ENCODE results near the gene EIF1AY. TPM values are rescaled to one million over a fixed set of nuclear protein-coding genes. Genes with fewer than 3 reads are reported as not detected.

Gene EIF1AY
- total and polyA plus RNA-seq, 10 of the 15 experiments (the other 5 are each of a cell fraction or from before 2014, with no cell fraction given) = 0.21 TPM; not detected in 9

DNA sequence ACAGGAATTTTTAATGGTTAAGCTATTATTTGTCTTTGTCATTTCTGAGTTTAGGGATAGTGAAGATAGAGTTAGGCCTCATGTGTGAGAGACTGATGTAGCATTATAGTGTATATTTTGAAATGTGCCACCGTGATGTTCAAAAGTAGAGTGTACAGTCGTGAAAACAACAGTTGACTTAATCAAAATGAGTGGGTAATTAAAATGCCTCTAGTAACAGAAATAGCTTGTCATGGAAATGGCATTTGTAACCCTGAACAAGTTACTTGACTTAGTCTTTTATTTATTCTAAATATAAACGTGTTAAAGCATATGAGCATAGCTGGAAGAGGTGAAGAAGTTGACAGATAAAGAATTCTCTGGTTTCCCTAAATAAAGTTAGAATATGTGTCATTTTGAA is 6.1 kb downstream of the EIF1AY start:
- TF ChIP-seq BCL11A (IDR thresholded peaks at IDR 0.05; ENCODE audit: low read depth, low read length) = no peak
- TF ChIP-seq NFYA (IDR thresholded peaks at IDR 0.05; ENCODE audit: borderline replicate concordance, low read depth, low read length) = no peak
- TF ChIP-seq LARP7 (IDR thresholded peaks at IDR 0.05) = no peak
- TF ChIP-seq RCOR1 (conservative IDR thresholded peaks at IDR 0.05; ENCODE audit: low read depth, low read length) = no peak
- TF ChIP-seq, protein P1, sequence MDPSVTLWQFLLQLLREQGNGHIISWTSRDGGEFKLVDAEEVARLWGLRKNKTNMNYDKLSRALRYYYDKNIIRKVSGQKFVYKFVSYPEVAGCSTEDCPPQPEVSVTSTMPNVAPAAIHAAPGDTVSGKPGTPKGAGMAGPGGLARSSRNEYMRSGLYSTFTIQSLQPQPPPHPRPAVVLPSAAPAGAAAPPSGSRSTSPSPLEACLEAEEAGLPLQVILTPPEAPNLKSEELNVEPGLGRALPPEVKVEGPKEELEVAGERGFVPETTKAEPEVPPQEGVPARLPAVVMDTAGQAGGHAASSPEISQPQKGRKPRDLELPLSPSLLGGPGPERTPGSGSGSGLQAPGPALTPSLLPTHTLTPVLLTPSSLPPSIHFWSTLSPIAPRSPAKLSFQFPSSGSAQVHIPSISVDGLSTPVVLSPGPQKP (IDR thresholded peaks at IDR 0.05; ENCODE audit: low read depth, low read length) = no peak
- TF ChIP-seq BMI1 (IDR thresholded peaks at IDR 0.05; ENCODE audit: borderline replicate concordance) = no peak
- no peak for TF ChIP-seq HDAC2 (IDR thresholded peaks at IDR 0.05)
- no peak for TF ChIP-seq NFYB (IDR thresholded peaks at IDR 0.05; ENCODE audit: insufficient read depth, low read depth, low read length)
- no peak for TF ChIP-seq RFX5 (IDR thresholded peaks at IDR 0.05; ENCODE audit: low read depth, low read length)
- no peak for TF ChIP-seq SIN3A (IDR thresholded peaks at IDR 0.05; ENCODE audit: low read depth, low read length)
- no peak for TF ChIP-seq CHD1 (IDR thresholded peaks at IDR 0.05; ENCODE audit: low read depth, low read length)
- TF ChIP-seq POU2F2 (IDR thresholded peaks at IDR 0.05; ENCODE audit: borderline replicate concordance, low read depth, low read length) = no peak
- no peaks in the 10 kb centered on the region for H3K36me3 ChIP-seq (ENCODE audit: control insufficient read depth in 2 of 2, insufficient read depth in 2 of 2, low read length in 1 of 2)
- ChIA-PET RAD21 (ENCODE audit: unreplicated experiment) (no interaction called here), CTCF (no interaction called here), SMC1A (ENCODE audit: uncharacterized antibody, unreplicated experiment) (no interaction called here), POLR2A (no interaction called here)
- in situ Hi-C loops (cut with MboI) (no loop called here), intact Hi-C loops (cut with micrococcal nuclease; ENCODE audit: unreplicated experiment) (no loop called here)
- no peak overlapping the region for H3K4me2 ChIP-seq (ENCODE audit: control insufficient read depth, insufficient read depth)
- no peaks in the 10 kb centered on the region for H4K20me1 ChIP-seq (ENCODE audit: control insufficient read depth, insufficient read depth)
- FAIRE-seq (no peak), DNase-seq (ENCODE audit: low read depth, low spot score) (no peak), ATAC-seq (no peak)
- H3K9me3 ChIP-seq (replicated peaks; ENCODE audit: control insufficient read depth, insufficient read depth, low read length) = no peaks in the 10 kb centered on the region
- no TSS peak for BruUV-seq (replicated peaks)
- H3K79me2 ChIP-seq (ENCODE audit: control insufficient read depth, insufficient read depth, low read length) = no peaks in the 10 kb centered on the region
- no peak overlapping the region for H3K27ac ChIP-seq (ENCODE audit: control insufficient read depth, insufficient read depth)
- no peaks in the 10 kb centered on the region for H3K4me1 ChIP-seq (ENCODE audit: control insufficient read depth, insufficient read depth, low read length)
- H3K27me3 ChIP-seq (replicated peaks in 1 of 2; ENCODE audit: control insufficient read depth in 2 of 2, insufficient read depth in 2 of 2, low read length in 1 of 2) = no peaks in the 10 kb centered on the region
- no peak overlapping the region for H2AFZ ChIP-seq (ENCODE audit: control insufficient read depth, low read depth, low read length)
- no CpG with 5 or more reads among the region's 3 CpGs for WGBS (ENCODE audit: insufficient coverage, insufficient replicate concordance, low lambda C conversion rate, missing lambda C conversion rate)
- H3K4me3 ChIP-seq = no peak overlapping the region
- no peak overlapping the region for H3K9ac ChIP-seq (ENCODE audit: control insufficient read depth, insufficient read depth, low read length)

Data from GM12878 (cell line).